ENCODE measurements around the gene WDFY4.

- no peak for TF ChIP-seq POLR2A (IDR thresholded peaks at IDR 0.05; ENCODE audit: low read length)
- no peak for TF ChIP-seq USF2 (IDR thresholded peaks at IDR 0.05)
- no peak for TF ChIP-seq CTCF (IDR thresholded peaks at IDR 0.05)
- no peak for TF ChIP-seq KDM1A (IDR thresholded peaks at IDR 0.05; ENCODE audit: low read depth)
- no peak for TF ChIP-seq RAD21 (conservative IDR thresholded peaks at IDR 0.05 in 1 of 2, IDR thresholded peaks at IDR 0.05 in 1 of 2)
- TF ChIP-seq CEBPB (IDR thresholded peaks at IDR 0.05): no peak
- TF ChIP-seq MAX (IDR thresholded peaks at IDR 0.05): no peak
Measured at GRCh38 chr10:48834189-48834965, 149.7 kb downstream of the WDFY4 start.
